ENCODE data around the gene DHX40.
"Not testable (repeated sequence)": the region's sequence is repeated elsewhere in the genome, so short reads cannot be mapped to it uniquely, and the experiment has no call there.

DNA sequence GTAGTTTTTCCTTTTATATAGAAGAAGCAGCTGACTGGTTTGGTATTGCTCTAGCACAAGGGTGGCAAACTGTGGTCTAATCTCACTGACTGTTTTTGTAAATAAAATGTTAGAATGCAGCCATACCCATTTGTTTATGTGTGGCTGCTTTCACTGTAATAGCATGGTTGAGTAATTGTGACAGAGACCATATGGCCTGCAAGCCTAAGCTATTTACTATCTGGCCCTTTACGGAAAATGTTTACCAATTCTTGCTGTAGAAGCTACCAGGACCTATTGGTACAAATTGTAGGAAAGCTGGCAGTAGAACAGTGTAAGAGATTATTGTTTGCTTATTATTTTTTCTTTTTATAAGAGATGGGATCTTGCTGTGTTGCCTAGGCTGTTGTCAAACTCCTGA lies 18.8 kb downstream of the DHX40 start:
- TF ChIP-seq, protein P1, sequence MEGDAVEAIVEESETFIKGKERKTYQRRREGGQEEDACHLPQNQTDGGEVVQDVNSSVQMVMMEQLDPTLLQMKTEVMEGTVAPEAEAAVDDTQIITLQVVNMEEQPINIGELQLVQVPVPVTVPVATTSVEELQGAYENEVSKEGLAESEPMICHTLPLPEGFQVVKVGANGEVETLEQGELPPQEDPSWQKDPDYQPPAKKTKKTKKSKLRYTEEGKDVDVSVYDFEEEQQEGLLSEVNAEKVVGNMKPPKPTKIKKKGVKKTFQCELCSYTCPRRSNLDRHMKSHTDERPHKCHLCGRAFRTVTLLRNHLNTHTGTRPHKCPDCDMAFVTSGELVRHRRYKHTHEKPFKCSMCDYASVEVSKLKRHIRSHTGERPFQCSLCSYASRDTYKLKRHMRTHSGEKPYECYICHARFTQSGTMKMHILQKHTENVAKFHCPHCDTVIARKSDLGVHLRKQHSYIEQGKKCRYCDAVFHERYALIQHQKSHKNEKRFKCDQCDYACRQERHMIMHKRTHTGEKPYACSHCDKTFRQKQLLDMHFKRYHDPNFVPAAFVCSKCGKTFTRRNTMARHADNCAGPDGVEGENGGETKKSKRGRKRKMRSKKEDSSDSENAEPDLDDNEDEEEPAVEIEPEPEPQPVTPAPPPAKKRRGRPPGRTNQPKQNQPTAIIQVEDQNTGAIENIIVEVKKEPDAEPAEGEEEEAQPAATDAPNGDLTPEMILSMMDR (optimal IDR thresholded peaks at IDR 0.05 in 1 of 3, IDR thresholded peaks at IDR 0.05 in 1 of 3, conservative IDR thresholded peaks at IDR 0.05 in 1 of 3; ENCODE audit: extremely low read depth in 1 of 3, insufficient read depth in 2 of 3, low read length in 3 of 3), result not testable (repeated sequence)
- TF ChIP-seq EZH2 (IDR thresholded peaks at IDR 0.05; ENCODE audit: low read length), result not testable (repeated sequence)
